Mucosa of descending colon (tissue), 3 donors: ENCODE results near the gene ZDHHC3. TPM values are rescaled to one million over a fixed set of nuclear protein-coding genes. Genes with fewer than 3 reads are reported as not detected.

Experiments
- ATAC-seq: fragments of 200-7000 bp; cut with Tn5 transposase; one replicate; pipeline ENCODE4 v1.9.1; 2020; ENCODE audit warnings: mild to moderate bottlenecking, moderate library complexity
- DNase-seq, 3 donors: peaks; one replicate each; pipeline ENCODE4 v3.0.0-alpha.2; 2020
- H3K36me3 ChIP-seq: fragments of 200-600 bp; one replicate; pipeline ENCODE4 v1.8.0; 2021; ENCODE audit warnings: low read depth, mild to moderate bottlenecking
- H3K4me1 ChIP-seq: fragments of 200-600 bp; one replicate; pipeline ENCODE4 v1.8.0; 2021; ENCODE audit warnings: low read depth, mild to moderate bottlenecking
- H3K4me3 ChIP-seq: fragments of 200-600 bp; one replicate; pipeline ENCODE4 v1.8.0; 2021; ENCODE audit warnings: mild to moderate bottlenecking
- H3K9me3 ChIP-seq: fragments of 200-600 bp; one replicate; pipeline ENCODE4 v1.8.0; 2021; ENCODE audit warnings: mild to moderate bottlenecking
- CTCF ChIP-seq: fragments of 200-600 bp; IDR thresholded peaks from one replicate; pipeline ENCODE4 v1.8.0; 2022; ENCODE audit warnings: antibody characterized with exemption, mild to moderate bottlenecking
- intact Hi-C, 2 donors: fragments of 100-400 bp; cut with DNase I in 1 of 2; cut with micrococcal nuclease in 1 of 2; formaldehyde crosslinking; loops; one replicate each; pipeline versions ENCODE4 v1.11.0 to v1.11.1; 2022; cut with DNase I, micrococcal nuclease
- total RNA-seq, 3 donors: library from RNA; stranded (reverse); fragmentation: NEBNext Ultra II Directional in 2 of 3; extraction: Animal tissue kit (Norgen Biotek cat#: 25700) in 2 of 3; gene quantifications; one replicate each; pipeline versions ENCODE4 v1.2.1 to v1.2.4, GENCODE V29; 2021 to 2023
- donor health status: DM: no; HTN: no; CAD: no; lungs with moderate emphysema.
- donor health status: DM: no; HTN: no; CAD: no.
- donor health status: DM: no; HTN: yes; CAD: no.

ZDHHC3 gene
- total RNA-seq, 3 donors from 2014 or later, result 94.7 to 204 (median 143) TPM

- ATAC-seq, result no peak
- no peak for DNase-seq
- Histone ChIP-seq H3K9me3 (no peaks in the 10 kb centered on the region), H3K36me3 (no peaks in the 10 kb centered on the region), H3K4me3 (no peak overlapping the region), H3K4me1 (no peaks in the 10 kb centered on the region)
- no peak for TF ChIP-seq CTCF
- intact Hi-C loops, result no loop called here
Measured at GRCh38 chr3:45002139-45002660, 26.2 kb upstream of the ZDHHC3 start.

GRCh38 chr3:45001738-45002137, 25.8 kb upstream of the ZDHHC3 start:
- no peak for TF ChIP-seq CTCF
- Histone ChIP-seq H3K4me3 (no peak overlapping the region), H3K4me1 (no peaks in the 10 kb centered on the region), H3K9me3 (no peaks in the 10 kb centered on the region), H3K36me3 (no peaks in the 10 kb centered on the region)
- ATAC-seq, result no peak
- intact Hi-C loops, result no loop called here
- DNase-seq, result no peak

GRCh38 chr3:45000823-45001222, 24.8 kb upstream of the ZDHHC3 start:
- ATAC-seq, result no peak
- H3K36me3 ChIP-seq, result no peaks in the 10 kb centered on the region
- DNase-seq, result no peak
- intact Hi-C loops, result no loop called here
- H3K4me1 ChIP-seq, result peaks cover 2% of the 10 kb centered on the region
- no peak overlapping the region for H3K4me3 ChIP-seq
- no peak for TF ChIP-seq CTCF
- no peaks in the 10 kb centered on the region for H3K9me3 ChIP-seq

- intact Hi-C loops, result no loop called here
- ATAC-seq, result peak; percentile 66
- no peak for TF ChIP-seq CTCF
- DNase-seq, result peak in 1 of 3 donors; percentile 74
- H3K9me3 ChIP-seq, result no peaks in the 10 kb centered on the region
- H3K36me3 ChIP-seq, result no peaks in the 10 kb centered on the region
- peaks cover 6% of the 10 kb centered on the region for H3K4me1 ChIP-seq
- H3K4me3 ChIP-seq, result no peak overlapping the region
Measured at GRCh38 chr3:44999782-45000181, 23.8 kb upstream of the ZDHHC3 start.

DNA sequence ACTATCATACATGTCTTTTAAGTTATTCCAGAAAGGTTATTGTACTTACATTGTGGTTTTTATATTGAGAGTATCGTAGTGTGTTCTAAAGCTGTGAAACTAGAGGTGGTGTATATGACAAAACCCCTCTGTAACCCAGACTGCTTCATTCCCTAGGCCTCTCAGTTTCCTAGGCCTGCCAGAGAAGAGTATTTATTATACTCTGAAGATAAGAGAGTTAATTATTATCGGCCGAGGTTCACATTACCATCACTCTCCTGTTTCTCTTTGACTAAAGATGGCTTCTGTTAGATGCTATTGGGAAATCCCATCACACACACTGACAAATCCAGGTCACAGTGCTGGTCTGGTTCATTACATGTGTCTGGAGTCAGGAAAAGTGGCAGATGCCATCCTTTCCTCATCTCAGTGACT, 20.6 kb upstream of the ZDHHC3 start:
- Histone ChIP-seq H3K4me3 (no peak overlapping the region), H3K9me3 (no peaks in the 10 kb centered on the region), H3K4me1 (peaks cover 15% of the 10 kb centered on the region), H3K36me3 (no peaks in the 10 kb centered on the region)
- no peak for TF ChIP-seq CTCF
- DNase-seq, result no peak
- intact Hi-C loops, result no loop called here
- ATAC-seq, result peak; percentile 3

DNA sequence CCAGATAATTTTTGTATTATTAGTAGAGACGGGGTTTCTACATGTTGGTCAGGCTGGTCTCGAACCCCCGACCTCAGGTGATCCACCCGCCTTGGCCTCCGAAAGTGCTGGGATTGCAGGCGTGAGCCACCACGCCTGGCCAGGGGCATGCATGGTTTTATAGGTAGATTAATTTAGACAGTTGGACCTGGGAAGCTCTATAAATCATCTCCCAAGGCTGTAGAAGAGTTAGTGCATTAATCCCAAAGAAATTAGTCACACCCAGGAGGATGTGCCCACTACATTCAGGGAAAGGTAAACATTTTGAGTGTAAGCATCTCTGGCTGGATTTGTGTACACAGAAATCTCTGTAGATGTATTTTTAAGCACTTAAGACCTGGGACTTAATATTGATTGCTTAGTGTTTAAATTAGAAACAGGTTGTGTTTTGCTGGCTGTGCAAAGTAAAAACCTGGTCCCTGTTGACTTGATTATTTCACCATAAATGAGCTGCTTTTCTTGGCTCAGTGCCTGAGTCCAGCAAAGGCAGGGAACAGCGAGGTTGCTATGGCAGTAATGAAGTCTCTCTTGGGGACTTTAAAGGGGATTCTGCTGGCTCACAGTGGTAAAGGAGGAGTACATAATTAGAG, 19.3 kb upstream of the ZDHHC3 start:
- H3K9me3 ChIP-seq, result no peaks in the 10 kb centered on the region
- no peak for ATAC-seq
- H3K4me3 ChIP-seq, result no peak overlapping the region
- intact Hi-C loops, result no loop called here
- H3K36me3 ChIP-seq, result no peaks in the 10 kb centered on the region
- DNase-seq, result peak in 1 of 3 donors; percentile 26
- peaks cover 15% of the 10 kb centered on the region for H3K4me1 ChIP-seq
- no peak for TF ChIP-seq CTCF
